ENCODE data around the gene ALKBH4.
"Not testable (repeated sequence)": the region's sequence is repeated elsewhere in the genome, so short reads cannot be mapped to it uniquely, and the experiment has no call there.

- not testable (repeated sequence) for TF ChIP-seq CTCF (conservative IDR thresholded peaks at IDR 0.05); ZFX (IDR thresholded peaks at IDR 0.05)
Measured at GRCh38 chr7:102454932-102455331, 9.7 kb downstream of the ALKBH4 start.
